ENCODE data around the gene FOXK2. TPM values are rescaled to one million over a fixed set of nuclear protein-coding genes. Genes with fewer than 3 reads are reported as not detected.

Gene FOXK2
- total and polyA plus RNA-seq, 2 of the 8 experiments (the other 6 are each of a cell fraction or from before 2014, with no cell fraction given) = 34.7 to 64.9 TPM

DNA sequence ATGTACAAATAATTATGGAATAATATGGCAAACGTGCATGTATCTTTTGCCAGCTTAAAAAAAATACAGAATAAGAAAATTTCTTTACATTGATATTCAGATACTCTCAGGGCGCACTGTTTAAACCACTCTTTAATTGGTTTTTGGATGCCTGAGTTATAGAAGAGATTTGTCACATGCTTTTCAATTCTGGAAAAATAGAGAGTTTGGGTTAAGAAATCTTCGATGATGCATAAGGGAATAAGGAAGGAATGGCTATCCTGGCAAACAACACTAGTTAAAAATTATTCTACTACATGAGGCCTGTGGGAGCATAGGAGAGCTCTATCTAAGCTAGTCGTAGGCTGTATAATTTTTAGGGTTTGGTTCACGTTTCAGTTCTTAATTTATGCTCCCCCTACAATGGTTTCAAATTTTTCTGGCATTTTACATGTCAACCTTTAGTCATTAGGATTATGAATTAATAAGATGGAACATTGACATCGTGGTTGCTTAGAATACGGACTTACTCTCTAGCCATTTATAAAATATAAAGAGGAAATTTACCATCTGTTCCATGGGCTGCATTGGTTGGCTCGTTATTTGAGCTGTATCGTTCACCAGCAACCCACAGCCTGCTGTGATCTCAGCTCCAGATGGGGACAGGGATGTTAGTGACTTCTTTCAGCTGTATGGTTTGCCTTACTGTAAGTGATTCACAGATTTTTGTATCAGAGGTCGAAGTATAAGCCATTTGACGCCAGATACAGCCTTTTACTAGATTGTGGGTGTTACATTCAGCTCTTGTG is 45.1 kb upstream of the FOXK2 start (continued):
- TF ChIP-seq, protein P1, sequence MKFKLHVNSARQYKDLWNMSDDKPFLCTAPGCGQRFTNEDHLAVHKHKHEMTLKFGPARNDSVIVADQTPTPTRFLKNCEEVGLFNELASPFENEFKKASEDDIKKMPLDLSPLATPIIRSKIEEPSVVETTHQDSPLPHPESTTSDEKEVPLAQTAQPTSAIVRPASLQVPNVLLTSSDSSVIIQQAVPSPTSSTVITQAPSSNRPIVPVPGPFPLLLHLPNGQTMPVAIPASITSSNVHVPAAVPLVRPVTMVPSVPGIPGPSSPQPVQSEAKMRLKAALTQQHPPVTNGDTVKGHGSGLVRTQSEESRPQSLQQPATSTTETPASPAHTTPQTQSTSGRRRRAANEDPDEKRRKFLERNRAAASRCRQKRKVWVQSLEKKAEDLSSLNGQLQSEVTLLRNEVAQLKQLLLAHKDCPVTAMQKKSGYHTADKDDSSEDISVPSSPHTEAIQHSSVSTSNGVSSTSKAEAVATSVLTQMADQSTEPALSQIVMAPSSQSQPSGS (IDR thresholded peaks at IDR 0.05; ENCODE audit: low read length) = no peak
- TF ChIP-seq SIX5 (IDR thresholded peaks at IDR 0.05; ENCODE audit: low read depth, low read length) = no peak
- TF ChIP-seq SIRT6 (IDR thresholded peaks at IDR 0.05; ENCODE audit: low read length) = no peak
- TF ChIP-seq SUZ12 (IDR thresholded peaks at IDR 0.05; ENCODE audit: low read length) = no peak
- no peak for TF ChIP-seq TAF1 (IDR thresholded peaks at IDR 0.05; ENCODE audit: low read depth, low read length)
- no peak for TF ChIP-seq SP2 (IDR thresholded peaks at IDR 0.05; ENCODE audit: low read length)
